ENCODE measurements around the gene GSK3B.
"Not testable (repeated sequence)": the region's sequence is repeated elsewhere in the genome, so short reads cannot be mapped to it uniquely, and the experiment has no call there.

GSK3B gene

DNA sequence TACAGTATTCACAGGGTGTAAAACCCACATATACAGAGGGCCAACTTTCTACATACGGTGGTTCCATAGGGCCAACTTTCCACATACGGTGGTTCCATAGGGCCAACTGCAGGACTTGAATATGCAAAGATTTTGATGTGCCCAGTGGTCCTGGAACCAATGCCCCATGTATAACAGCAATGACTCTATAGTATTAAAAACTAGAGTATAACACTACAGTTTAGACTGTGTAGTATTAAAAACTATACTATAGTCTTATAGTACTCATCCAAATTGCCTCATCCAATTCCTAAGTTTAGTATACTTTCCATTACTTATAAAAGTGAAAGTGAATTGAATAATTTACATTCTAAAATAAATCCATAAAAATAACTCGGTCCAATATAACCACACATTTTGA, 75.9 kb downstream of the GSK3B start:
- DNase-seq (ENCODE audit: extremely low read depth in 1 of 2, low read depth in 1 of 2): no peak

DNA sequence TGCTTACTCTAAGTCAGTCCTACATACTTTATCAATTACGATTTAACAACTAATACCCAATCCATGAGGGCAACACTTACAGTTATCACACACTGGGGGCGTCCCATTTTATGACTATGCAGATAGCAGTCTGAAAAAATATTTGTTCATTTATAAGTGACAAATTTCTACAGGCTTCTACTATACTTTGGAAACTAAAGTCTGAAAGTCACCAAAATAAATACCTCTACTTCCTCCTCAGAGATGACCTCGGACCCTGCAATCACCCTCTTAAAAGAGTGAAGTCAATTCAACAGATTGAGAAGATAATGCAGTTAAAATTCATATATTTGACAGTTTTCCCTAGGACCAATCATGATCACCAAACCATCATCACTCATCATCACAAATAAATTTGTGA, 76.6 kb downstream of the GSK3B start:
- DNase-seq (ENCODE audit: extremely low read depth in 1 of 2, low read depth in 1 of 2): no peak

DNA sequence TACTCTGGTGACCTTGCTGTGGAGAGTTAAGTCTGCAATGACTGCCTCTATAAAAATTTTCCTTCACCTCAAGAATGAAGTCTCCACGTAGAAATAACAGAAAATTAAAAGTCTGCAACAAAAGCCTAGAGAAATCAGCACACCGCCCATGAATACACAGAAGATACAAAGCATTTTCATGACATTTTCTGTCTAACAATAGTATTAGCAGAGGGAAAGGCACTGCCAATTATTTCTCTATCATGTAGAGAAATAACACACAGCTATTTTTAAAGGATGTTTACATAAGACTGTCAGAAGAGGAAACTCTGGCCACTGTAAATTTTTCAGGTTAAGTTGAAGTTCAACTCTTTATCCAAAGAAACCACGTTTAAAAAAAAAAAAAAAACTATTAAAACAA, 80.8 kb downstream of the GSK3B start:
- no peak for DNase-seq (ENCODE audit: extremely low read depth in 1 of 2, low read depth in 1 of 2)

DNA sequence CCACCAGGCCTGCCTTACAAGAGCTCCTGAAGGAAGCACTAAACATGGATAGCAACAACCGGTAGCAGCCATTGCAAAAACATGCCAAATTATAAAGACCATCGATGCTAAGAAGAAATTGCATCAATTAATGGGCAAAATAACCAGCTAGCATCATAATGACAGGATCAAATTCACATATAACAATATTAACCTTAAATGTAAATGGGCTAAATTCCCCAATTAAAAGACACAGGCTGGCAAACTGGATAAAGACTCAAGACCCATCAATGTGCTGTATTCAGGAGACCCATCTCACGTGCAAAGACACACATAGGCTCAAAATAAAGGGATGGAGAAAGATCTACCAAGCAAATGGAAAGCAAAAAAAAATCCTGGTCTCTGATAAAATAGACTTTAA, 88.5 kb downstream of the GSK3B start:
- DNase-seq (ENCODE audit: extremely low read depth in 1 of 2, low read depth in 1 of 2): not testable (repeated sequence)

GRCh38 chr3:120004008-120004498, 90.2 kb downstream of the GSK3B start:
- not testable (repeated sequence) for DNase-seq (ENCODE audit: extremely low read depth in 1 of 2, low read depth in 1 of 2)

DNA sequence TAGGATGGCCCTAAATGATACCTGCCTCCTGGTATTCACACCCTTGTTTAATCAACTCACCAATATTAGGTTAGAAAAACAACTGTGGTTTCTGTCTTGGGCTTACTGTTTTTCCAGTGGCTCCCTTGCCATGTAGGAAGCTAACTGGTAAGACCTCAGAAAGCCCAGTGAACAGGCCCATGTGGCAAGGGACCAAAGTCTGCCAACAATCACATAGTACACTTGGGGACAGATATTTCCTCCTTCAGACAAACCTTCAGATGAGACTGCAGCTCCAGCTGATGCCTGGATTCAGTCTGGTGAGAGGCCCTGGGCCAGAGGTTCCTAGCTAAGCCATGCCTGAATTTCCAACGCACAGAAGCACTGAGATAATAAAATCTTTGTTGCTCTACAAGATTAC, 96.1 kb downstream of the GSK3B start:
- no peak for DNase-seq (ENCODE audit: extremely low read depth in 1 of 2, low read depth in 1 of 2)

DNA sequence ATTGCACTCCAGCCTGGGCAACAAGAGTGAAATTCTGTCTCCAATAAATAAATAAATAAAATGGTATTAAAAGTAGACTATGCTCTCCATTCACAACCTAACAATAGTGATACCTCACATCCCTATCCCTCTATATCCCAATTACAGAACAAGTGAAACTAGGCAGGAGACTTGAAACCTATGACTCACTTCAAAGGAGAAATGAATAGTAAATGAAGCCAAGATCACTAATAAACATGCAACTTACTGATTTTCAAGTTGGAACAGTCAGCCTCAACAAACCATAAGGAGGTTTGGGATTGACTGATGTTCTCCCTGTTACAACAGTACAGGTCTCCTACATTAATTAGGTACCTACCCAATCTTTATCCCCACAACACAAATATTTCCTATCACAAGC, 103.4 kb downstream of the GSK3B start:
- no peak for DNase-seq (ENCODE audit: extremely low read depth in 1 of 2, low read depth in 1 of 2)

DNA sequence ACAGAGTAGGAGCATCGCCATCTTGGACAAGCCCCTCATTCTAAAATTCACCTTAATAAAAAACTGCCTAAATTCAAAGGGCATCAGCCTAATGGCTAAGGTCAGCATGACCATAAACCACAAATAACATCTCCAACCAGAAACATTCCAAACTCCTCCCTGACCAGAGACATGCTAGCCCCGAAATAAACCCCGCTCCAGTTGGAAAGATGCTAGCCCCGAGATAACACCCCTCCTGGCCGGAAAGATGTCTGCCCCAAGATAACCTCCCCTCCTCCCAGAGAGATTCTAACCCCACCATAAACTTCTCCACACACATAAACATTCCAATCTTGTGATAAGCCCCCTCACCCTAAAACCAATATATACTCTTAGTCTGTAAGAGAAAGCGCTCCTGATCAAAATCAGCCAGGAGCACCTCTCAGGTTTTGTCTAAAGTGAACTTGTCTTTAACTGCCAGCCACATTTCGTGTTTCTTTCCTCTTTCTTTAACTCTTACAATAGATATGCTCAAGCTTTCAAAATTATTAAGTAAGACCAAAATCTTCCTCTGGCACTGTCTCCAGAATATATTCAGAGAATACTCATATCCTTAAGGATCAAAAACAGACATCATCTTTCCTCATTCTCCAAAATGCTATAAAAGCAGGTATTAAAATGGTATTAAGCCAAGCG, 104.1 kb downstream of the GSK3B start:
- no peak for DNase-seq (ENCODE audit: extremely low read depth in 1 of 2, low read depth in 1 of 2)

DNA sequence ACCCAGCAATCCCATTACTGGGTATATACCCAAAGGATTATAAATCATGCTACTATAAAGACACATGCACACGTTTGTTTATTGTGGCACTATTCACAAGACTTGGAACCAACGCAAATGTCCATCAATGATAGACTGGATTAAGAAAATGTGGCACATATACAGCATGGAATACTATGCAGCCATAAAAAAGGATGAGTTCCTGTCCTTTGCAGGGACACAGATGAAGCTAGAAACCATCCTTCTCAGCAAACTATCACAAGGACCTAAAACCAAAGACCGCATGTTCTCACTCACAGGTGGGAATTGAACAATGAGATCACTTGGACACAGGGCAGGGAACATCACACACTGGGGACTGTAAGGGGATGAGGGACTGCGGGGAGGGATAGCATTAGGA, 107.4 kb downstream of the GSK3B start:
- not testable (repeated sequence) for DNase-seq (ENCODE audit: extremely low read depth in 1 of 2, low read depth in 1 of 2)

DNA sequence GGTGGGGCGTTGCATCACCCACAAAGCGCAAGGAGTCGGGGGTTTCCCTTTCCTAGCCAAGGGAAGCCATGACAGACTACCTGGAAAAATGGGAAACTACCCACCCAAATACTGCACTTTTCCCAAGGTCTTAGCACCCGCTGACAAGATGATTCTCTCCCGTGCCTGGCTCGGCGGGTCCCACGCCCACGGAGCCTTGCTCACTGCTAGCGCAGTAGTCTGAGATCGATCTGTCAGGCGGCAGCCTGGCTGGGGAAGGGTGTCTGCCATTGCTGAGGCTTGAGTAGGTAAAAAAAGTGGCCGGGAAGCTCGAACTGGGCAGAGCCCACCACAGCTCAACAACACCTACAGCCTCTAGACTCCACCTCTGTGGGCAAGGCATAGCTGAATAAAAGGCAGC, 112.9 kb downstream of the GSK3B start:
- no peak for DNase-seq (ENCODE audit: extremely low read depth in 1 of 2, low read depth in 1 of 2)

GRCh38 chr3:119978554-119979208, 115.6 kb downstream of the GSK3B start:
- no peak for DNase-seq (ENCODE audit: extremely low read depth in 1 of 2, low read depth in 1 of 2)

- no peak for DNase-seq (ENCODE audit: extremely low read depth in 1 of 2, low read depth in 1 of 2)
Measured at GRCh38 chr3:119977353-119977752, 116.9 kb downstream of the GSK3B start.

GRCh38 chr3:119976214-119976613, 118.0 kb downstream of the GSK3B start:
- no peak for DNase-seq (ENCODE audit: extremely low read depth in 1 of 2, low read depth in 1 of 2)

DNA sequence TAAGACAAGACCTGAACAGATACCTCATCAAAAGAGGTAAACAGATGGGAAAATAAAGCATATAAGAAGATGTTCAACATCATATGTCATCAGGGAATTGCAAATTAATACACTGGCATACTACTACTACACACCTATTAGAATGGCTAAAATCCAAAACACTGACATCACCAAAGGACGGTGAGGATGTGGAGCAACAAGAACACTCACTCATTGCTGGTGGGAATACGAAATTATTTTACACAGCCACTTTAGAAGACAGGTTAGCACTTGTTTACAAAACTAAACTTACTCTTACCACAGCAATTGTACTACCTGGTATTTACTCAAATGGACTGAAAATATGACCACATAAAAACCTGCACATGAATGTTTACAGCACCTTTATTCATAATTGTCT, 119.6 kb downstream of the GSK3B start:
- DNase-seq (ENCODE audit: extremely low read depth in 1 of 2, low read depth in 1 of 2): no peak

GRCh38 chr3:119973018-119973646, 121.1 kb downstream of the GSK3B start:
- DNase-seq (ENCODE audit: extremely low read depth in 1 of 2, low read depth in 1 of 2): no peak

- no peak for DNase-seq (ENCODE audit: extremely low read depth in 1 of 2, low read depth in 1 of 2)
Measured at GRCh38 chr3:119969759-119970158, 124.5 kb downstream of the GSK3B start.

- DNase-seq (ENCODE audit: extremely low read depth in 1 of 2, low read depth in 1 of 2): no peak
Measured at GRCh38 chr3:119967353-119968006, 126.8 kb downstream of the GSK3B start.

DNA sequence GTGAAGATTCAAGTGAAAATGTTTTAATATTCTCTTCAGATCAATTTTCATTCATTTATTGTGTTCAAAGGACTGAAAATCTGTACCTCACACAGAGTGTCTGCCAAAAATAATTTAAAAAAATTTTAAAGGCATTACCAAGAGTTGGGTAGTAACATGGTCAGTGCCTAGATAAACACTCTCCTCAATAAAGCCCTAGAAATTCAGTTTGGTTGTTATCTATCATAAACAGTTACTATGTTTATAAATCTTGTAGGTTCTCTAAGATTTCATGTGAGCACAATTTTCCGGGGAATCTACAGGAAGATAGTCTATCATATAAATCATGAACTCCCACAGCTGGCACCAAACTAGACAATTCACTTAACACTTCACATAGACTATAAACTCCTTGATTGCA, 128.6 kb downstream of the GSK3B start:
- no peak for DNase-seq (ENCODE audit: extremely low read depth in 1 of 2, low read depth in 1 of 2)

DNA sequence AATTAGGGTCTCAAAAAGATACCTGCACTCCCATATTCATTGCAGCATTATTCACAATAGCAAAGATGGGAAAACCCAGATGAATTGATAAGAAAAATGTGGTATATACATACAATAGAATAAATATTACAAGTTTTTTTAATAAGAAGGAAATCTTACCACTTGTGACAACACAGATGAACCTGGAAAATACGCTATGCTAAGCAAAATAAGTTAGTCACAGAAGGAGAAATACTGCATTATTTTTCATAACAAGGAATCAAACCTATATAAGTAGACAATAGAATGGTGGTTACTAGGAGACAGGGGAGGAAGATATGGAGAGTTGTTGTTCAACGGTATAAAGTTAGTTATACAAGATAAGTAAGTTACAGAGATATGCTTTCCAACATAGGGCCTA, 130.0 kb downstream of the GSK3B start:
- DNase-seq (ENCODE audit: extremely low read depth in 1 of 2, low read depth in 1 of 2): no peak

DNA sequence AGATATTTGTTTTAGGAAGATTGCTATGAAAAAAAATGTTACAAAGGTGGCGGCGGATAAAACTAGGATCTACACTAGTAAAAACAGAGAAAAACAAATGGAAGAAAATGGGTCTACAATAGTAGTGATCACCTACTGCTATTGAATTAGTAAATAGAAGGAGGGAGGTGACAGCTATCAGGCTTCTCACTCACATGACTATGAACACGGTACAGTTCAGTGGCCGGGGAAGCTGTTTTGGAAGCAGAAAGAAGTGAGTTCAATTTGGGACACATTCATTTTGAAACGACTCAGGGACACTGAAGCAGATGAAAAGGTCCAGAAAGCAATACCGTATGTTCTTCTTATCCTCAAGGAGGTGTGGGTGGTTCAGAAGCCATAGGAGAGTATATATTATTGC, 138.3 kb downstream of the GSK3B start:
- no peak for DNase-seq (ENCODE audit: extremely low read depth in 1 of 2, low read depth in 1 of 2)

DNA sequence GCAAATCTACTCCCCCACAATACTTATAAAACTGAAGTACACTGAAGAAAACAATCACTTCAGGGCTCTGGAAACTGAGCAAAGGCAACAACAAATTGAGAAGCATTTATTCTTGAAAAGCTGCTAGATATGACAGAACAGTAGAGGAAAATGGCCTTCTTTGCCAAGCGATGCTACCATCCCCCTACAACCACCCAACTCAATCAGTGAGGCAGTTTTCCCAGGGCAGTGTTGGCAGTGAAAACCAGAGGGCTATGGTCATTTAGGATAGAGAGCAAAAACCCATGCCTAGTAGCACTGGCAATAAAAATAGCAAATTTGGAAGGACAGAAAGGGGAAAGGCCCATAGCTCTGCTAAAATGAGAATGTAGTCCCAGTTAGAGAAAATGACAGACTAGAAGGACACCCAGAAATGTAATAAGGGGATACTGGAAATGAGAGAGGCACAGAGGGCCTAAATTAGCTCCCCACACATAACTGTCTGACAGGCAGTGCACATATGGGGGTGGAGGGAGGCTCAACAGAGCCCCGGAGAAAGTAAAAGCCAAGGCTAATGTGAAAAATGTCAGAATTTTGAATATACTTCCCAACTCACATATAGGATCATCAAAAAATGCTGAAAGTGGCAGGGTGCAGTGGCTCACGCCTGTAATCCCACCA, 143.5 kb downstream of the GSK3B start:
- DNase-seq (ENCODE audit: extremely low read depth in 1 of 2, low read depth in 1 of 2): no peak

All from activated CD8-positive, alpha-beta memory T cell treated with anti-CD3 and anti-CD28 coated beads for 1 hour (primary cell).